RWPE1 (cell line): ENCODE data around the gene CACNA1B.

Experiments
- CTCF ChIA-PET: fragments of 350-600 bp; sonication (Branson Sonifier 250); formaldehyde crosslinking; extraction: SDS; loops from one replicate; lab custom pipeline; 2021; lab: Yijun Ruan, JAX
- POLR2A ChIA-PET: fragments of 400-600 bp; formaldehyde crosslinking; extraction: SDS; loops from one replicate; lab custom pipeline; 2020; ENCODE audit warnings: antibody characterized with exemption; ENCODE audit not compliant: low non-redundant PET; lab: Yijun Ruan, JAX
- DNase-seq: peaks from one replicate; pipeline ENCODE4 v3.0.0; 2012; ENCODE audit warnings: low spot score
- H3K27ac ChIP-seq: fragments of 450-650 bp; 2 replicates; pipeline ENCODE4 v1.5.1; 2017
- TF ChIP-seq, protein P1 (sequence below): fragments of 450-650 bp; conservative IDR thresholded peaks from 2 replicates; pipeline ENCODE4 v1.5.1; 2017; ENCODE audit warnings: low read depth, mild to moderate bottlenecking

Gene CACNA1B

DNA sequence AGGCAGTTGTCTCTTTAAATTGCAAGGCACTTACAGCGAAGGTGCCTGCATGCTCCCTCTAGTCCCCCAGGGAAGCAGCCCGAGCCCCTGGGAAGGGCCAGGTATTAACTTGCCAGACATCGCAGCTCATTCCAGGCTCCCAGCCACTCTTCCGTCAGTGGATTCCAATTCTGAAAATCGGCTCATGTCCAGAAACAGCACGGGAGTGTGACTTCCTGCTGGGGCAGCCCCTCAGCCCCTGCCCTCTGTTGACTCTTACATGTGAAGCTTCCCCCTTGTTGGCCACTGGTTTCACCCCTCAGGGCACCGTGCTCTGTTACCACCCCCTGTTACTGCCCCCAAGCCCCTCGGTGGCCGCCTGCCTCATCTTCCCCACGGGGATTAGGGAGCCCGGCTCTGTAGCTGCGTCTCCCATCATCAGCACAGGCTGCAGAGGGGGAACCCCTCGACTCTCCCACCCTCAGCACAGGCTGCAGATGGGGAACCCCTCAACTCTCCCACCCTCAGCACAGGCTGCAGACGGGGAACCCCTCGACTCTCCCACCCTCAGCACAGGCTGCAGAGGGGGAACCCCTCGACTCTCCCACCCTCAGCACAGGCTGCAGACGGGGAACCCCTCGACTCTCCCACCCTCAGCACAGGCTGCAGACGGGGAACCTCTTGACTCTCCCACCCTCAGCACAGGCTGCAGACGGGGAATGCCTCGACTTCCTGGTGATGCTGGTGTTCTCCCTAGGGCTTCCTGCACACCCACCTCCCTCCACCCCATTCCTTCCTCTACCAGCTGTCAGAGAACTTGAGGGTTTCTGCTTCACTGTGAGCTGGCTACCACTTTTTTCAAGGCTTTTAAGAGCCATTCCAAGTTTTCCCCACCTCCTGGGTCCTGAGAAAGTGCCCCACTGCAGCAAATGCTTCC lies 11.1 kb upstream of the CACNA1B start:
- H3K27ac ChIP-seq: no peak overlapping the region
- TF ChIP-seq, protein P1, sequence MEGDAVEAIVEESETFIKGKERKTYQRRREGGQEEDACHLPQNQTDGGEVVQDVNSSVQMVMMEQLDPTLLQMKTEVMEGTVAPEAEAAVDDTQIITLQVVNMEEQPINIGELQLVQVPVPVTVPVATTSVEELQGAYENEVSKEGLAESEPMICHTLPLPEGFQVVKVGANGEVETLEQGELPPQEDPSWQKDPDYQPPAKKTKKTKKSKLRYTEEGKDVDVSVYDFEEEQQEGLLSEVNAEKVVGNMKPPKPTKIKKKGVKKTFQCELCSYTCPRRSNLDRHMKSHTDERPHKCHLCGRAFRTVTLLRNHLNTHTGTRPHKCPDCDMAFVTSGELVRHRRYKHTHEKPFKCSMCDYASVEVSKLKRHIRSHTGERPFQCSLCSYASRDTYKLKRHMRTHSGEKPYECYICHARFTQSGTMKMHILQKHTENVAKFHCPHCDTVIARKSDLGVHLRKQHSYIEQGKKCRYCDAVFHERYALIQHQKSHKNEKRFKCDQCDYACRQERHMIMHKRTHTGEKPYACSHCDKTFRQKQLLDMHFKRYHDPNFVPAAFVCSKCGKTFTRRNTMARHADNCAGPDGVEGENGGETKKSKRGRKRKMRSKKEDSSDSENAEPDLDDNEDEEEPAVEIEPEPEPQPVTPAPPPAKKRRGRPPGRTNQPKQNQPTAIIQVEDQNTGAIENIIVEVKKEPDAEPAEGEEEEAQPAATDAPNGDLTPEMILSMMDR: no peak
- ChIA-PET POLR2A (no interaction called here), CTCF (no interaction called here)
- no peak for DNase-seq

DNA sequence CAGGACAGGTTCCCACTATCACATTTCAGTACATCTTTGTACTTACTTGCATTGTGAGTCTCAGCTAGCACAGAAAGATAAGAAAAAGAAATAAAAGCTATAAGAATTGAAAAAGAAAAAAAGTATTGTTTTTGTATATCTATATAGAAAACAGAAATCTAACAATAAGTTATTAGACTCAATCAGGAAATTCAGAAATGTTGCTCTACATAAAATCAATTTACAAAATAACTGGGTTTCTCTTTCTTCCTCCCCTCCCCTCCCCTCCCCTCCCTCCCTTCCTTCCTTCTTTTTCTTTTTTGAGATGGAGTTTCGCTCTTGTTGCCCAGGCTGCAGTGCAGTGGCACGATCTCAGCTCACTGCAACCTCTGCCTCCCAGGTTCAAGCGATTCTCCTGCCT lies 7.2 kb upstream of the CACNA1B start:
- CTCF ChIA-PET: no interaction called here
- H3K27ac ChIP-seq: no peak overlapping the region
- POLR2A ChIA-PET: no interaction called here
- DNase-seq: no peak
- TF ChIP-seq, protein P1: no peak

DNA sequence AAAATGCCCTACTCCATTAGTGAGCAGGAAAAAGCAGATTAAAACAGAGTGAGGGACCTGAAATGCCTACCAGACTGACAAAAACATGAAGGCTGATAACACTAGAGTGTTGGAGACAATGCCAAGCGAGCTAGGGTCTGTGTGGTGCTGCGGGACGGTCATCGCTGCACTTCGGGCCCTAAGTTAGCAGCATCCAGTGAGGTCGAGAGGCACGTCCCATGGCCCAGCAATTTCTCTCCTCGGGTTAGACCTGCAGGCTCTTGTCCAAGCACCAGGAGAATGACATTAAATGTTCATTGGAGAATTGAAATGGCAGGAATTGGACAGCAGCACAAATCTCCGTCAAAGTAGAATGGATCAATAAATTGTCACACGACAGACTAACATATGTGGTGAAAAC lies 5.3 kb upstream of the CACNA1B start:
- no peak overlapping the region for H3K27ac ChIP-seq
- TF ChIP-seq, protein P1: no peak
- DNase-seq: no peak
- POLR2A ChIA-PET: no interaction called here
- CTCF ChIA-PET: no interaction called here

DNA sequence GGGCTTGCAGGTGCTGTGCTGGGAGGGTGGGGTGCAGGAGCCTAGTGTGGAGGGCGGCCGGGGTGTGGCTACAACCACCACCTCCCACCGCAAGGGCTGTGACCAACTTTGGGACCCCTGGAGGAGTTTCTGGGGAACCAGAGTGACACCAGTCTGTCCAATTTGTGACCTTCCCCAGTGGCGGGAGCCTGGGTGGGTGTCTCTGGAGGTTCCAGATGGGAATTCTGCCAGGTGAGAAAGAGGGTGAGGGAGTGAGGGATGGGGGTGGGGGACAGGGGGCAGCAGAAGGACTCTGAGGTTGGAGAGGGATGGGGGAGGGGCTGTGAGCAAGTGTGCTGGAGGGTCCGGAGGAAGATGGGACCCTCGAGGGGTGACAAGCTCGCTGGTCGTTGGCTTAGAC lies 4.2 kb upstream of the CACNA1B start:
- CTCF ChIA-PET: no interaction called here
- no peak for DNase-seq

DNA sequence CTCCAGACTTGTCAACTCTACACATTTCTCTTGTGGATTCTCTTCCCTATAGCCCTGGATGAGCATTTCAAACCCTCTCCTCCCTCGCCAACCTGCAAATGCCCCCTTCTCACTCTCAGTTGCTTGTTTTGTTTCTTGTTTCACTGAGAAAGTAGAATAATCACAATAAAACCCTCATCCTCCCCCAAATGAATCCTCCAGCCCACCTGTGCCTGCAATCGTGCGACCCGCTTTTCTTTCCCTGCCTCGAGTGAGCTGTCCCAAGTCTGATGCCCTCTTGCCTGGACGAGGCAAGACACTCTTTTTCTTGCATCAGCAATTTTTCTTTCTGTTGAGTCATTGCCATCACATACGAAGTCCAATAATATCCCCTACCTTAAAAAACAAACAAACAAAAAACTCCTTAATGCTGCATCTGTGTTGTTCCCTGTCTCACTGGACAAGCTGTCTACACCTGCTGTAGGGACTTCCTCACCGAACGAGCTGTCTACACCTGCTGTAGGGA lies 3.7 kb upstream of the CACNA1B start:
- TF ChIP-seq, protein P1: no peak
- POLR2A ChIA-PET: no interaction called here
- H3K27ac ChIP-seq: no peak overlapping the region
- DNase-seq: no peak
- CTCF ChIA-PET: no interaction called here

More for the DNA sequence above, 4.2 kb upstream of the CACNA1B start:
- no peak overlapping the region for H3K27ac ChIP-seq
- POLR2A ChIA-PET: no interaction called here
- TF ChIP-seq, protein P1: no peak

DNA sequence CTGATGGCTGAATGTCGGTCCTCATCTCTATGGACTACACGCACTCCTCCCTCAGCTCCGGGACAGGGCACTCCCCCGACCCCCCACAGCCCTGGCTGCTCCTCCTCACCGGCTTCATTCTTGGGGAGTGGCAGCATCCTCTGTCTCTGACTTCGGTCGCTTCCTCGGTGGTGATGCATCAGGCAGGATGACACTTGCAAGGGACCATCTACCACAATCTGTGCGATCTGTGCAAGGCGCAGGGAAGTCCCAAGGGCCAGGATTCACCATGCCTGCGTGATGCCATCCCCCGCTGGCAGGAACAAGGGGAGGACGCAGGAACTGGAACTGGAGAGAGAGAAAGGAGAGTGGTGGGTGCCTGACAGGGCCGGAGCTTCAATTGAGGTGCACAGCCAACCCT lies 2.2 kb upstream of the CACNA1B start:
- TF ChIP-seq, protein P1: no peak
- DNase-seq: no peak
- no peak overlapping the region for H3K27ac ChIP-seq
- ChIA-PET POLR2A (no interaction called here), CTCF (no interaction called here)
